Stimulated activated CD8-positive, alpha-beta memory T cell treated with anti-CD3 and anti-CD28 coated beads, Interleukin-2, amount 100 ng/mL, for 1 hour (primary cell): Measurements from ENCODE around the gene ARRB1.
"Not testable (repeated sequence)": the region's sequence is repeated elsewhere in the genome, so short reads cannot be mapped to it uniquely, and the experiment has no call there.

Experiments
- DNase-seq, 2 donors: peaks; one replicate each; pipeline ENCODE4 v3.0.0-alpha.2; 2020; ENCODE audit warnings: low read depth in 2 of 2

Gene ARRB1

GRCh38 chr11:75351541-75351790 lies at the start of gene ARRB1:
ARRB1 (minus strand) TSS chr11:75351661; CDS start chr11:75351607, 54 bp downstream.
- no peak for DNase-seq

DNA sequence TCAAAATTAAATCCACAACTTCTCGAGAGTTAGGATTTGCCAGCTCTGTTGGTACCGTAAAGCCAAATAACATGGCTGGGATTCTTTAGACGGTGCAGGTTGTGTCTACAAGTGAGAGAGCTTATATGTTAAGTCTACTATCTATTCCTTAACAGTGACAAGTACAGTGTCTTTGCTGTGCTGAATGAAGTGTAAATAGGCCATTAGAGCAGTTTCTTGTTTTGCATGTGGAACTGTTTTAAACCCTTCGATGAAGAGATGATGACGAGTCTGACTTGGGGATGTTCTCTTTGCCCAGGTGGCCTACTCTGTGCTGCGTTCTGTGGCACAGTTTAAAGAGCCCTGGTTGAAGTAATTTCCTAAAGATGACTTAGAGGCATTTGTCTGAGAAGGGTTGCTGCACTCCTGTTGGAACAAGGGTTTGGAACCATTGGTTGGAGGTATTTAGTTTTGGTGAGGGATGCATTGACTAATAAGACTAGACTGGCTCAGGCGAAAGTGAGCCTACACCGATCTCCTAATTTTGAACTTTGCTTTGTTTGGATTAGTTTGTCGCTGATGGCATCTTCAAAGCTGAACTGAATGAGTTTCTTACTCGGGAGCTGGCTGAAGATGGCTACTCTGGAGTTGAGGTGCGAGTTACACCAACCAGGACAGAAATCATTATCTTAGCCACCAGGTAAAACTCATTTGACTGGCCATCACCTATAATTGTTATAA lies 48.8 kb upstream of the ARRB1 start:
- DNase-seq: no peak

DNA sequence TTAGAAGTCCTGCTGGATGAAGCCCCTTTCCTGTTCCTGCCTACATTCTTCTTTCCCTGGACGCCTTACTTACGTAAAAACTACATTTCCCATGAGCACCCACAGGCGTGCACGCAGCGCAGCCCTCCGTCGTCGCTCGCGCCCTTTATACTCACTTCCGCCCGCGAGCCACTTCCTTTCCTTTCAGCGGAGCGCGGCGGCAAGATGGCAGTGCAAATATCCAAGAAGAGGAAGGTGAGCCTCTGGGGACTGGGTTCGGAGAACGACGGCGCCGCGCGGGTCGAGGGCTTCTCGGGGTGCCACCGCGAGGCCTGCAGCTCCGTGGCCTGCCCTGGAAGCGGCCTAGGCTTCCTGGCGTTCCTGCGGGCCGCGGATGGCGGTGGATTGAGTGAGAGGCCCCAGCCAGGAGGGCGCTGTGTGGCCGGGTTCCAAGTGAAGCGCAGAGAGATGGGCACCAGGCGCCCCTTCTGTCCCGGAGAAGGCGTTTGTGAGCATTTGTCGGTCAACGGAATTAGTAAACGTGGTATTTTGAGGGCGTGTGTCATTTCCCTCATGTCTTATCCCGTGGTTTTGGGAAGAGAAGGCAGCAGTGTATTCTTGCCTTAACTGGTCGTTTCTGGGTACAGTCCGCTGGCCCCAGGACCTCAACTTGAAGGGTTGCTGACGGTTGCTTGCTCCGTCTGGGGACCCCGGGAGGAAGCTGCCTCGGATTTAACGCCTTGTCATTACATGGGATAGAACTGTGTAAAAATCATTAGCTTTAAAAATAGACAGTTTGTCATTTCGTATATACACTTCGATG lies 48.1 kb upstream of the ARRB1 start, which contains the start of gene RPS3:
RPS3 (plus strand) TSS at position 175 of the 802 bp plus-strand sequence; CDS start at position 205, 30 bp downstream.
- peak; percentile 75 to 78 for DNase-seq

DNA sequence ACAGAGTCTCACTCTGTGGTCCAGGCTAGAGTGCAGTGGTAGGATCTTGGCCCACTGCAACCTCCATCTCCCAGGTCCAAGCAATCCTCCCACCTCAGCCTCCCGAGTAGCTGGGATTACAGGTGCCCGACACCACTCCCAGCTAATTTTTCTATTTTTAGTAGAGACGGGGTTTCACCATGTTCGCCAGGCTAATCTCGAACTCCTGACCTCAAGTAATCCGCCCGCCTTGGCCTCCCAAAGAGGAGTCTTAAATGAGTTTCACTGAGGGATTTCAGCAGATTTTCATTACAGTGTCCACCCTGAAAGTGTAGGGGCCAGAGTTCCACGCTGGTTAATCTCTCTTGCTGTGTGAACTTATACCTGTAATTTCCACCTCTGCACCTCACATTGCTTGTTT lies 47.4 kb upstream of the ARRB1 start:
- no peak for DNase-seq

DNA sequence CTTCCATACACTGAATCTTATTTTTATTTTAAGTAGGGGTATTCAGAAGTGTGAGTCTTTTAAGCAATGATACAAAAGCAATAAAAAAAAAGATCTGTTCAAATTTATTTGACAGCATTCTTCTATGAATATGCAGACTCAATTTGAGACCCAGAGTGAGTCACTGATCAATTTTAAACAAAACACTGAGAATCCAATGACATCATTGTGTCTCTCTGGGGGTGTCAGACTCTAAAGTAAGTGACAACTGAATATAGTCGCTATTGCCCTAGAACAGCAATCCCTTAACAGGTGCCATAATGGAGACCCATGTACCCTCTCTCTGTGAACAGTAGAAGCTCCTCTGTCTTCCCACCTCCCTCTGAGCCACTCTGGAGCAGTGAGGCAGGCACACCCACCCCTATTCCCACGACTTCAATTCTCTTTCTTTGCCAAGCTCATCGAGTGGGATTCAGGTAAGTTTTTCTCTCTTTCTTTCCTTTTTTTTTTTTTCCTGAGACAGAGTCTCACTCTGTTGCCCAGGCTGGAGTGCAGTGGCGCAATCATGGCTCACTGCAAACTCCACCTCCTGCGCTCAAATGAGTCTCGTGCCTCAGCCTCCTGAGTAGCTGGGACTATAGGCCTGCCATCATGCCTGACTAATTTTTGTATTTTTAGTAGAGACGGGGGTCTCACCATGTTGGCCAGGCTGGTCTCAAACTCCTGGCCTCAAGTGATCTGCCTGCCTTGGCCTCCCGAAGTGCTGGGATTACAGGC lies 42.8 kb upstream of the ARRB1 start:
- DNase-seq: no peak

DNA sequence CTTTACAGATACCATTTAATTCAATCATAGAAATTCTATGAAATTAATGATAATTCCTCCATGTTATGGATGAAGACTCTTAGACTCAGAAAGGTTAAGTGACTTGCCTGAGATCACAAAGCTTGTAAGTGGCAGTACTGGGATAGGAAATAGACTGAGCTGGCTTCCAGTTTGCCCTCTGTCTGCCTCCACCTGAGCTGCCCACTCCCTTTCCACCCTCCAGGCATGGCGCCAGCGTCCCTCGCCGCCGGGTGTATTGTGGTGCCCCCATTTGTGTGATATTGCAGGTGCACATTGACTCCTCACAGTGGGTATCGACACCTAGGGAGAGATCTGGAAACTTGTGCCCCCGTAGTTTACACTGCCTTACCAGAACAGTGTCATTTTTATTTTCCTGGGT lies 38.5 kb upstream of the ARRB1 start:
- DNase-seq: no peak

DNA sequence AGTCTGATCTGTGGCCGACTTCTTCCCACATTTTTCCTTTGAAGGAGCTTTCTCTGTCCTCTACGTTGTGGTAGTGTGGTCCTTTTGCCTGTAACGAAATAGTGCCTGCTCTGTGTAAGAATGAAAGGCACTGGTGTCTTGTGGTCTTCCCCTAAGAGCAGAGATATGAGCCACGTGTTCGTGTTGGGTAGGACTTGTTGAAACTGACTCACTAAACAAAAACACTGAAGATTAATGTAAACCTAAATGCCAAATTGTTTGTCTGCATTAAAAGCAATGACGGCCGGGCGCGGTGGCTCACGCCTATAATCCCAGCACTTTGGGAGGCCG lies 37.8 kb upstream of the ARRB1 start:
- no peak for DNase-seq

DNA sequence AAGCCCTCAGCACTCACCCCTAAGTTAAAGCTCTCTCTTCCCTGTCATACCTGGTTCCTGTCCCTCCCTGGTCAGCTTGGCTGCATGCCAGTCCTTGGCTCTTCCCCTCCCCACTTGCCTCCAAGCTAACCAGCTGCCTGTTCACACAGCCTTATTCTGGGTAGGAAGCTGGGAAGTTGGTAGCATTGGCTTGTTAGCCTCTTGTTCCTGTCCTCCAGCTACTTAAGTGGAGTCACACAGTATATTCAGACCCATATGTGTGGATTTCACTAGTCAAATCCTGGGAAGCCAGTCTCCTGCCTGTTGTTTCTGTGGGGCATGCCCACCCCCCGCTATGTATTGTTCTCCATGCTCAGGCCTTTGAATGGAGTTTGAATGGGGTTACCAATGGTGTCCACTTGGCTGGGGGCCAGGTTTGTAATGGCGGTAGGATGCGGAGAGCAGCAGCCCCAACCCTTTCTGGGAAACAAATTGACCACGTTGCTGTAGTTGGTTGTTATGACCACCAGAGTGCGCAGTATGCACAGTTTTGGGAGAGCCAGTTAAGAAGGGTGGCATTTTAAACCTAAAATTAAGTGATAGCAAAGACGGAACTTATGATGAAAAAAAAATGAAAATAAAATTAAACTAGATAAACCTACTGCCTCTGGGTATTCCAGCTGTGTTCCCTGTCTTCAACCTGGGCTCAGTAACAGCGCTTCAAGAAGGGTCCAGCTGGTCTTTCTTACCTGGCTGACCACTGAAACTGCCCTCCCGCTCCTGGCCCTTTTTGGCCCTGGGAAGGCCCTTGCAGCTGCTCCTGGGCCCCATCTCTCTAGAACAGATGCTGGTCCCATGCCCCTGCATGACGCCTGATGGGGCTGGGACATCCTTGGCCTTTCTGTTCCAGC lies 37.2 kb upstream of the ARRB1 start:
- peak; percentile 27 to 45 for DNase-seq

DNA sequence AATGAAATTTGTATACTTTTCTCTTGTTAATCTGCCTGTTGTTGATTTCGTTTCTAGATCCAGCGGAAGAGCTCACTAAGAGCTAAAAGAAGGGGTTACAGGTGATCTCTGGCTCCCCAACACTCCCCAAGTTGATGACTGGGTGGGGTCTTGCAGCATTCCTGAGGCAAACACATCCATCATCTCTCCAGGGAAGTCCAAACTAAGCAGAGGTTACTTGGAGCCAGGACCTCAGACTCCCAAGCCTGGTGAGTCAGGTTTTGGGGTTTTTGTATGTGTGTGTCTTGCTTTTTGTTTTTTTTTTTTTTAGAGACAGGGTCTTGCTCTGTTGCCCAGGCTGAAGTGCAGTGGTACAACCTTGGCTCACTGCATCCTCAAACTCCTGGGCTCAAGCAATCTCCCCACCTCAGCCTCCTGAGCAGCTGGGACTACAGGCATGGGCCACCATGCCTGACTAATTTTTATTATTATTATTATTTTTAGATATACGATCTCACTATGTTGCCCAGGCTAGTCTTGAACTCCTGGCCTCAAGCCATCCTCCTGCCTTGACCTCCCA lies 36.4 kb upstream of the ARRB1 start:
- no peak for DNase-seq

DNA sequence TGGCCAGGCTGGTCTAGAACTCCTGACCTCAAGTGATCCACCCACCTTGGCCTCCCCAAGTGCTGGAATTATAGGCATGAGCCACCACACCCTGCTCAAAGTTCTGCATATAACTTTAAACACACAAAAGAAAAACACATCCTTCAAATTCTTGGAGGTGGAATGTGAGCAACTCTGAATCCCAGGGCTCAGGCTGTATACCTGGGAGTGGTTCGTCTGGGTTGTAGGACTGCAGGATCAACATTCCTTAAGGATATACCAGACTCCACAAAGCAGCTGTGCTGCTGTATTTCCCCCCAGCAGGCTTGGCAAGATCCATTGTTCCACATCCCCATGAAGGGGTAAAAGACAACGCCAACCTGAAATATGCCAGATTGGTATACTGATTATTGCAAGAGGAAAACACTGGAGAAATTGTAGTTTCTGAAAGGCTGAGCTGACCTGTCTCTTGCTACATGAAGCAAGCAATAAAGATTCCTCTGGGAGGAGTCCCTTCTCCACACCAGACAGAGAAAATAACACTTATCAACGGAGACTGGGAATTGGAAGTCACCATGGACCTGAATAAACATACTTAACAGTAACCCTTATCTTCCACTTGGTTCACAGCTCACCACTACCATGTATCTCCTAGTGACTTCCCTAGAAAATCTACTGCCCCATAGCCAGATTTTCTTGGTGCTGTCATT lies 35.6 kb upstream of the ARRB1 start:
- no peak for DNase-seq

DNA sequence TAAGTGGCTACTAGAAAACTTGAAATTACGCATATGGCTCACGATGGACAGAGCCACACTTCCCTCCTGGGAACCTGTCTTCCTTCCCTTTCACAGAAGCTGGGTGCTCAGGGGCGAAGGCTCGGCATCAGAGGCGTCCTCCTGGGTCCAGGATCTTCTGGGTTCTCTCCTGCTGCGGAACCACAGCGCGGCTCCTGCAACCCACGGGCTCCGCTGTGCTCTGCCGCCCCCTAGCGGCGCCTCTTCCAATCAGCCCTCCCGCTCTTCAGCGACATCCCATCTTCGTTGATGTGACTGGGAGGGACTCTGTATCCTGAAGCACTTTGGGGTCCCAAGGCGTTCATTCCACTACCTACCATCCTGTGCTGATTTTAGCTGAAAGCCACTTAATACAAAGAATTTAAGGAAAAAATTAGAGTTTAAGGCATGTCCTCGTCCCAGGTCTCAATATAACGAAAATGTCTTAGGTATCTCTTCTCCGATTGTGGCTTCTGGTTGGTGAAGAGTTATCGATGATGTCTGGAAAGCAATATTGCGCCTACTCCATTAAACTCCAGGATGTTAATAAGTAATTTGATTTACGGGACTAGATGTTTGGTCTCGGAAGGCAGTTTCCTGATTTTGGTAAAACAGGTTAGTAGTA lies 33.1 kb upstream of the ARRB1 start:
- DNase-seq: peak; percentile 58 to 64

DNA sequence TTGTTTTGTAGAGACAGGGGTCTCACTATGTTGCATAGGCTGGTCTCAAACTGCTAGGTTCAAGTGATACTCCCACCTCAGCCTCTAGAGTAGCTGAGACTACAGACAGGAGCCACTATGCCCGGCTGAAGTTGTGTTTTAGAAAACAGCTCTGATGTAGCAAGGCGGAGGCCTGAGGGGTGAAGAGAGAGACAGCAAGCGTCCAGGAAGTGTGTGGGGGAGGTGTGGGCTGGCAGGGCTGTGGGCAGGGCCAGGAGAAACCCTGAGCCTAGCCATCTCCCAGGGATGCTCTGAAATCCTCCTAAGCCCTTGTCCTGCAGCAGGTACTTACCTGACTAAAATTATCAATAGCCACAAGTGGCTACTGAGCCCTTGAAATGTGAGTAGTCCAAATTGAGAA lies 31.8 kb upstream of the ARRB1 start:
- DNase-seq: no peak

DNA sequence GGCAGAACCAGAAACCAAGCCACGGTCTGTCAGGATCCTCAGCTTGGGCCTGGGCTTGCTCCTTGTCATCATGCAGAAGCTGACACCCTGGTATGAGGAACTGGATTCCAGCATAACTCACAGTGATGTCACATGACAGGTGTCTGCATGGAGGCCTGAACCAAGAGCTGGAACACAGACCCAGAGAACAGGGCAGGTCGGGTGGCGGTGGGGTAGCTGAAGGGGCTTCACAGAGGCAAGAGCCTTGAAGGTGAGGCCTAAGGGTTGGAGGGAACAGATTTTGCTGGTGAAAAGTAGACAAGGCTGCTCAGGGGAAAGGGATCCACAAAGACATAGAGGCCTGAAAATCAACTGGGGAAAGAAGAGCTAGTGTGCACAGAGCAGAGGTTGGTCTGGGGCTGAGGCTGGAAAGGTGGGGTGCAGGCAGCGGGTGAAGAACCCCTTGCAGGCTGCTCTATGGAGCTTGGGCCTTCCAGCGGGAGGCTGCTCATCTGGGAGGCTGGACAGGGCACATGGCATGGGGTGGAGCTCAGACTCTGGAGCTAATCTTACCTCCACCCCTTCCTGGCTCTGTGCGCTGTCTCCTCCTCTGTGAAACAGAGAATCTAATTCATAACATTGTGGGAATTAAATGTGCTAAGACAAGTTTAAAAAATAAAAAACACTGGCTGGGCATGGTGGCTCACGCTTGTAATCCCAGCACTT lies 29.4 kb upstream of the ARRB1 start:
- no peak for DNase-seq

DNA sequence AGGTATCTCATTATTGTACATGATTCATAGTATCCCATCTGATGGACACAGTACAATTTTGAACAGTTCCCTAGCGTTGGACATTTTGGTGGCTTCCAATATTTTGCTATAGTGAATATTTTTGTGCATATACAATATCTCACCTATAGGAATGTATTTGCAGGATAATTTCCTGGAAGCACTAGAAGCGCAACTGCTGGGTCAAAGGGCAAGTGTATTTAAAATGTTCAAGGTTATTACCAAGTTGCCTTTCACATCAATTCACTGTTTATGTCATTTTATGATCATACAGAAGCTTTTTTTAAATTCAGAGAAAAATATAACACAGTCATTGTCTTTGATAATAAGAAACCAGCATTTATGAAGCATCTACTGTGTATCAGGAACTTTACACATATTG lies 28.8 kb upstream of the ARRB1 start:
- DNase-seq: no peak

- DNase-seq: not testable (repeated sequence)
Observed at GRCh38 chr11:75378776-75379175, 27.3 kb upstream of the ARRB1 start.

GRCh38 chr11:75376175-75376574 lies 24.7 kb upstream of the ARRB1 start:
- no peak for DNase-seq

DNA sequence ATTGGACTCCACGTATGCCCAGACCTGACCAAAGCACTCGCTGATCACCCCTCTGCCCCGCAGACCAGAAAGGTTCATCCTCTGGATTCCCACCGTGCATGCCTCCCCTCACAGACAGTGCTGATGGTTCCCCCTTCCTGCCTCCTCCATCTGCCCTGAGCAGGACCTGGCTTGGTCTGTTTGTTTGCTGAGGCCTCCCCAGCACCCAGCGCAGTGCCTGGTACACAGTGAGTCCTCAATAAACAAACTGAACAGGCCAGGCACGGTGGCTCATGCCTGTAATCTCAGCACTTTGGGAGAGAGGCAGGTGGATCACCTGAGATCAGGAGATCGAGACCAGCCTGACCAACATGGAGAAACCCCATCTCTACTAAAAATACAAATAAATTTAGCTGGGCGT lies 24.2 kb upstream of the ARRB1 start:
- DNase-seq: no peak

DNA sequence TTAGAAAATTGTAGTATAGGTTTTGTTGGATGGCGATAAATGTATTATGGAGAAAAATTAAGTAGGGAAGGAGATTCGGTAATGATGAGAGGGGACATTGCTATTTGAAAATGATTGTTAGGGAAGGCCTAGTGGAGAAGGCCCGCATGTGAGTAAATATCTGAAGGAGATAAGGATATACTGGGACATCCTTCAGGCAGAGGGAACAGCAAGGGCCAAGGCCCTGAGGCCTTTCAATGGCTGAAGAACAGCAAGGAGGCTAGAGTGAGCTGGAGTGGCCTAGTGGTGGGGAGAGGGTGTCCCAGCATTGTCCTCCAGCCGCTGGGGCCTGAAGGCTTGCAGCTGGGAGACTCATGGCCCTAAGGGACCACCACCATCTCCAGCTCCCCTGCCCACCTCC lies 23.2 kb upstream of the ARRB1 start:
- no peak for DNase-seq

DNA sequence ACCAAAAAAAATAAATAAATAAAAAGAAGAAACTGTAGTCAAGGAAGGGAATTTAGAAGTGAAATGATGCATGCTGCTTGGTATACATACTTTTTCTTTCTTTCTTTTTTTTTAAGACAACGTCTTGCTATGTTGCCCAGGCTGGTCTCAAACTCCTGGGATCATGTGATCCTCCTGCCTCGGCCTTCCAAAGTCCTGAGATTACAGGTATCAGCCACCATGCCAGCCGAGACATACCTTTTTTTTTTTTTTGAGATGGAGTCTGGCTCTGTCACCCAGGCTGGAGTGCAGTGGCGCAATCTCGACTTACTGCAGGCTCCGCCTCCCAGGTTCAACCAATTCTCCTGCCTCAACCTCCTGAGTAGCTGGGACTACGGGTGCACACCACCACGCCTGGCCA lies 21.7 kb upstream of the ARRB1 start:
- no peak for DNase-seq
